Measurements from ENCODE around the gene PACRG.

Gene PACRG

GRCh38 chr6:163254341-163254835, 526.6 kb downstream of the PACRG start:
- no peak for DNase-seq

GRCh38 chr6:163255265-163255664, 527.5 kb downstream of the PACRG start:
- no peak for DNase-seq

GRCh38 chr6:163259689-163260088, 531.9 kb downstream of the PACRG start:
- no peak for DNase-seq

DNA sequence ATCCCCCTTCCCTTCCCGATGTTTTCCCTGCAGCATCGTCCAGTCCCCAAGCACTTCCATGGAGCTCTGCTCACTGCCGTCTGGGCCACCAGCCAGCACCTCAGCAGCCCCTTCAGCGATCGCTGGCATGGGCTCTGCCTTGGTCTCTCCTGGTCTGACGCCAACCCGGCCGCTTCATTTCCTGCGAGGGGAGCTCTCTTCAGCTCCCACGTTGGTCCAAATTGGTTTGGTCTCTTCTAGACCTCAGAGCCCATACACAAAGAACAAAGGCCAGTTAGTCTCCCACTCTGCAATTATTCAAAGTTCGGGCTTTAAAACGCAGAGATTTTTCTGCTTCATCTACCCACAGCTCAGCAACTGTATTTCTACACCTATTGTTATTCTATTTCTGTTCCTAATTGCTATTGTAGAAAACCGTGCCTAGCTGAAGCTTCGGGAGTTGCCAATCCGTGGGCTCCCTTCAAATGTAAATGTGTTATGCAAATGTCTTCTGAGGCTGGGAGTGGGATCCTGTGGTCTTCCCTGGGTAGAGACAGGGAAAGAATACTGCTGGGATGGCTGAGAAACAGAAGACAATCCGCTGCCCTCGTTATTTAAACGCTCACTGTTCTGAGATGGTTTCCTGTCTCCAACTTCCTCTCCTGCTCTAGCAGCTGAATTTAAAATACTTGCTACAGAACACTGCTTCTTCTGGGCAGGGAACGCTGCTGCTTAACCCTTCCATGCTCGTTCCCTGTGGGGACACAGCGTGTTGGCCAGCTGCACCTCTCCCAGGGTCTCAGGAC, 532.5 kb downstream of the PACRG start:
- DNase-seq, result no peak

DNA sequence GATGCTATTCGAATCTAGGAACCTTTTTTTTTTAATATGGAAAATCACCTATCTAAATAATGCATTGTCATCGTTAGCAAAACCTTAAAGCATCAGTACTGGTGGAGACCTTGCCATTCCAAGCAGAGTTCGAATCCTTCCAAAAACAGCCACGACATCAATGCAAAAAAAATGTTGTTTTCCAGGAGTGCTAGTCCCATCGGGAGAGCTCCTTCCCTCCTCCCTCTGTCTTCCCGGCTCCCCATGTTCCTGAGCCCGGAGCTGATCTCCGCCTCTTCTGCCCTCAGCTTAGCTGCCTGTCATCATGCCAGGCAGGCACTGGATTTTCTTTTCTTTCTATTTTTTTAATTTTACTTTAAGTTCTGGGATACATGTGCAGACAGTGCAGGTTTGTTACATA, 533.1 kb downstream of the PACRG start:
- DNase-seq, result no peak

DNA sequence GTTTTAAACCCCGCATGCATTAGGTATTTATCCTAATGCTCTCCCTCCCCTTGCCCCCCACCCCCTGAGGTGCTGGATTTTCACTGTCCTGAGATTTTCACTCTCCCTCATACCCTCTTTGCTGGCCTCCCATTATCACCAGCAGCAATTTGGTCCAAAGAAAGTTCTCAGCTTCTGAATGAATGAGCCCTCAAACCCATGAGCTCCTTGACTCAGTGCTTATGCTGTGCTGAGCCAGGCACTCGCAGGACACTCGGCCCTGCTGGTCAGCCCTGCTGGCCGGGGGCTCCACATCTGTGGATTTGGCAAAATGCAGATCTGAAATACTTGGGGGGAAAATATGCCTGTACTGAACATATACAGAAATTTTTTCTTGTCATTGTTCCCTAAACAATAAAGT, 533.6 kb downstream of the PACRG start:
- DNase-seq, result no peak

GRCh38 chr6:163262080-163262479, 534.3 kb downstream of the PACRG start:
- no peak for DNase-seq

DNA sequence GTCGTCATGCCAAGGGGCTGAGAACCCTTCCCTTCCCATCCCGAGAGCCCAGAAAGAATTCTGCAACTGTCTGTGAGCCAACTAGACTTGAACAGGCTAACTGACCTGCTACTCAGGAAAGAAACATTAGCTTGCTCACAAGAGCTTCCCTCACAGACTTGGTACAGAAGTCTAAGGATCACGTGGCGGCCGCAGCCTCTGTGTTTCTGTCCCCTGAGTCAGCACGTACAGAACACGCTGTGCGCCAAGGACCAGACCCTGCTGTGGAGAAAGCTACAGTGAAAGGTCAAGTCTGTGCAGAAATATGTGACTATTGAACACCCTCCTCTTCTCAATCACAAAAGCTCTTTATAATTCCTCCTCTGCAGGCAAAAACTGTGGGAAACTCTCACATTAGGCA, 535.4 kb downstream of the PACRG start:
- DNase-seq, result no peak

DNA sequence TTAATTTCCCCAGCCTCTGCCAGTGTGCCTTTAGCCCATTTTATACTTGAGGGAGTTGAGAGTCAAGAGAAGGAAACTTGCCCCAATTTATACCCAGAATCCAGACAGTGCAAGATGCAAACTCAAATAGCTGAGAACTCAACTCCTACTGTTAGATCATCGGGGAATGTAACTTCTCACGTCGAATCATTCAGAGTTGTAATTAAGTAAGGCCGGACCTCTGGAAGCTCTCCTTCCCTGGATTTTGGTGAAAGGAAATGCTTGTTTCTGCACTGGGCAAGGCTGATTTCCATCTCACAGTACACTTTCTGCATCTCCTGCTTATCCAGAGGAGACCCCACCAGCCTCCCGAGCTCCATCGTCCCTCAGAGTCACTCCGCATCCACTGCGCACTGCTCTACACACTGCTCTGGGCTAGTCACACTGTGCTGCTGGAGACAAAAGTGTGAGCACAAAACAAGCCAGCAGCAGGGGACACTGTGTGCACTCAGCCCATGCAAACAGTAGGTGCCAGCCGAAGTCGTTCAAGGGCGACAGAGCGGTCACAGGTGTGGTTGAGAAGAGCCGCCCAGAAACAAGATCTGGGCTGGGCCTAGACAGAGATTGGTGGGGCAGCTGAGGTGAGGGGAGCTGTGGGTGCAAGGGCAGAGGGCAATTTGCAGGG, 536.4 kb downstream of the PACRG start:
- DNase-seq, result no peak

DNA sequence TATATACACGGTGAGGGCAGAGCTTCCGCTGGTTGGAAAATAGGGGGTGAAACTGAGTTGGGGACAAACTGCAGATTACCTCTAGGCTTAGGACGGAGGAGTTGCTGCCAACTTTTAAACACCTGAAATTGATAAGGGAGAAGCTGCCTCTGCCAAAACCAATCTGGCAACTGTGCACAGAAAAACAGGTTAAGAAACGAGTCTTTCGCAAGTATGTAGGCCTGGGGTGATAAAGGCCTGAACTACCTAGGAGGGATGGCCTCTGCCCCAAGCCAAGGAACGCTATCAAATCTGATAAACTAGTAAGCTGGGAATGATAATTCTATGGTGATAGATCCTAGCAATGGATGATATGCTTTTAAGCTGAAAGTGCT, 536.9 kb downstream of the PACRG start:
- DNase-seq, result no peak

- DNase-seq, result no peak
Measured at GRCh38 chr6:163281634-163282033, 553.9 kb downstream of the PACRG start.

DNA sequence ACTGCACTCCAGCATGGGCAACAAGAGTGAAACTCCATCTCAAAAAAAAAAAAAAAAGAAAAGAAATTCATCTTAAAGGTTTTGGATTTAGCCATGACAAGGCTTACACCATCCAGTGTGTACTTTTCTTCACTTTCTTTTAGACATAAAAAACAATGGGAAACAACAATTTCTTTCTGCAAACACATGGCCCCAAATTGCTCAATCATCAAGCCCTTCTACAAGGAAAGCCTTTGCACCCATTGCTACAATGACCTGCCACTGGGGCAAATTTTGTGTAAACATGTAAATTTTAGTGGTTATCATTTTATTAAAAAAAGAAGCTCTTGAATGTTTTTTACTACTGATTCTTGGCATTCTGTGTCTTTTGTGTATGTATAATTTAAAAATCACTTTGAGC, 554.9 kb downstream of the PACRG start:
- no peak for DNase-seq

DNA sequence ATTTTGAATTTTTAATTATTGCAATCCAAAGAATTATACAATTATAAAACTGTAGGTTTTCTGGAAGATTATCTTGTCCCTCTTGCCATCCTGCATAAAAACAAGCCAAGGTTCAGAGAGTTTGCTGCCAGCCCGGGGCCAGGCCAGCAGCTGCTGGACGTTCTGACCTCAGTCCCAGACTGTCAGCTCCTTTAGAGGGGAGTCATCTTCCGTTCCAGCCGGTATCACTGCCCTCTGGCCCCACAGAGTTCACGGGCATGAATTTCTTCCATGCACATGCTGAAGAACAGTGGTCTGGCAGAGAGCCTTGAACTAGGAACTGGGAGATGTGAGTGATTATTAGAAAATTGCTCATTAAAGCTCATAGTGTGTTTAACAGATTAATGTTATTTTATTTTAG, 556.4 kb downstream of the PACRG start:
- DNase-seq, result no peak

- DNase-seq, result no peak
Measured at GRCh38 chr6:163285691-163286090, 557.9 kb downstream of the PACRG start.

DNA sequence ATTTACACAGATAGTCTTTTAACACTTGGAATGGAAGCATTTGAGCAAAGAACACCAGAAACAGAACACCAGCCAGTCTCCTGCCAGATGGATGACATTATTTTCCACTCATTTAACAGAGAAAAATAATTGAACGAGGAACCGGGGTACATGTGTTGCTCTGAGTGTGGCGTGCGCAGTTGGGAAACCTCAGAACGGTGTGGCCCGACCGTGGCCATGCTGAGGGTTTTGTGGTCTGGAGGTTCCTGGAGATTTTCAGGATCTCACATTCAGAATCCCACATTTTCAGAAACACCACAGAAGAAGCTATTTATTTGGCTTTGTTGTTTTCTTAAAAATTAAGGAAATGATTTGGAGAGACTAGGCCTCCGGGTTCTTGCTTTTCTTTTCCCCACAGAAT, 559.9 kb downstream of the PACRG start:
- DNase-seq, result no peak

- no peak for DNase-seq
Measured at GRCh38 chr6:163288066-163288465, 560.3 kb downstream of the PACRG start.

- no peak for DNase-seq
Measured at GRCh38 chr6:163288915-163289314, 561.1 kb downstream of the PACRG start.

DNA sequence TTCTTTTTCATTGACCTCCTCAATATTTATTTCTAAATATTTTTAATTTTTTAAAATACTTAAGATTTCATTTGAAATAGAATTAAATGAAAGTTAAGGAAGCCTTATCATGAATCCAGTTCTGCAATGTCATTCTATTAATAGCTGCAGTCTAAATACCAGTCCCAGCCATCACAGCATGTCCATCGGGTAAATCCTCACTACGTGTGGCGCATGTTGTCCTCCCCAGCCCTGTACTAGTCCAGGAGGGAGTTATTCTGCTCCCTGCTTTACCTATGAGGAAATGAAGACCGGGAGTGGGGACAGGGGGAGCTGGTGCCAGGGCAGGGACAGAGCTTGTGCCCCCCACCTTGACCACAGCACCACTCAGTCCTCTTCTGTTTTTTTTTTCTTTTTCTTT, 561.7 kb downstream of the PACRG start:
- no peak for DNase-seq

DNA sequence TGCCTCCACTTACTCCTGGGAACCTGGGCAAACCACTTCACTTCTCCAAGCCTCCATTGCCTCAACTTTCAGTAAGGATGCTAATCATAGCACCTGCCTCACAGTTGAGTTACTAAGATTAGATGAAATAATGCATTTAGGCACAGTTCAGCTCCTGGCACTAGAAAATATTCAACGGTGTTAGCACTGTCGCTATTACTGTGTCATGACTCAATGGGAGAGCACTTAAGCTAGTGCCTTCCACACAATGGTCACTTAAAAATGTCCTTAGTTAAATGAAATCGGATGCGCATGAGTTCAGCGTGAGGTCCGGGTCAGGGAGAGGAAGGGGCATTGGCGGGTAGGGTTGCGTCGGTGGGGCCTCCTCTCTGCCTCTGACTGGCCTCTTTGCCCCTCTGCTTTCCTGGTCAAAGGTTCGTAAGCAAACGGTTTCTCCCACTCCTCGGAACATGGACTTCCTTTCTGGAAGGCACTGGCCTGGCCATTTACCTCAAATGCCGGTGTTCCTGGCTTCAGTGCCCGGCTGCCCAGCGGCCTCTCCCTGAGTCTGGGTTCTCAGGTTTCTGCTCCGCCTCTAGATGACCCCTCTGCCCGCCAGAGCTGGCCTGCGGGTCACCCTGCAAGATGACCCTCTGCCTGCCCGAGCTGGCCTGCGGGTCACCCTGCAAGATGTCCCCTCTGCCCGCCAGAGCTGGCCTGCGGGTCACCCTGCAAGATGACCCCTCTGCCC, 562.9 kb downstream of the PACRG start:
- no peak for DNase-seq

GRCh38 chr6:163291622-163292021, 563.8 kb downstream of the PACRG start:
- no peak for DNase-seq

DNA sequence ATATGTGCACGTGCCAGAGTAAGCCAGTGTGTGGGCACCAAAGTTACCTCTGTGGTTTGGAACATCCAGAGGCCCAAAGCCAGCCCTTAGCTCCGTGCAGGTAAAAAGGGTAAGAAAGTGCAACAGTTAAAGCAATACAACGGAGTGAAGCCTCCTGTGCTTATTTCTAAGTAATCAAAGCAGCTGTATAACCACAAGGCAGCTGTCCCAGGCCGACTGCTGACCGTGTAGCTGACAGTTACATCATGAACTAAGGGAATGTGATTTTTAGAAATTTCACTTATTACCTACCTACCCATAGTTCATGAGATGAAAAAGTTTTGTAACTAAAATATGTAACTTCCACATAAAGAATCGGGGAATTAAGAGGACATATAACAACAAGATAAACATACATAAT, 565.5 kb downstream of the PACRG start:
- no peak for DNase-seq

GRCh38 chr6:163294734-163295133, 567.0 kb downstream of the PACRG start:
- no peak for DNase-seq

- no peak for DNase-seq
Measured at GRCh38 chr6:163296835-163297519, 569.2 kb downstream of the PACRG start.
